Left kidney (tissue), 2 donors: ENCODE data around the gene IL15RA. TPM values are rescaled to one million over a fixed set of nuclear protein-coding genes. Genes with fewer than 3 reads are reported as not detected.
"Not testable (repeated sequence)": the region's sequence is repeated elsewhere in the genome, so short reads cannot be mapped to it uniquely, and the experiment has no call there.

Experiments used
- DNase-seq: peaks from one replicate; pipeline ENCODE4 v3.0.0-alpha.2; 2013
- polyA plus RNA-seq: library from polyadenylated mRNA; unstranded; fragments of 120-200 nt; gene quantifications from one replicate; pipeline ENCODE4 v1.2.1, GENCODE V29; 2013; ENCODE audit not compliant: insufficient read length

Gene IL15RA
- polyA plus RNA-seq, 1 donor = 1.8 TPM

DNA sequence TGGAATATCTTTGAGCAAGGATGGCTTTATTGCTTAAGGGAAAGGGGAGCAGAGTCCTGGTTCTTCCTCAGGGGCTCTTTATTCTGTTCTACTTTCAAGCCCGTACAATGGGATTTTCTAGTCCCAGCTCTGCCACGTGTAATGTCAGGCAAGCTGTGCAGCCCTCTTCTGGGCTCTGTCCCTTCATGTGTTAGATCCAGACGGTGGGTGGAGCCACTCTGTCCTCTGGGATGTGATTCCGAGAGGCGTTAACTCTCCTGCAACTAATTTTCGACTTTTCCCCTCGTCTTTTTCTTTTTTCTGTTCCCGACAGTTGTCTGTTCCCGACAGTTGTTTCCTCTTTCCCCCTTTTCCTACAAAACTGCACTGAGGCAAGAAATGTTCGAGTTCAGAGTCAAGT lies 52.5 kb downstream of the IL15RA start:
- DNase-seq = no peak

DNA sequence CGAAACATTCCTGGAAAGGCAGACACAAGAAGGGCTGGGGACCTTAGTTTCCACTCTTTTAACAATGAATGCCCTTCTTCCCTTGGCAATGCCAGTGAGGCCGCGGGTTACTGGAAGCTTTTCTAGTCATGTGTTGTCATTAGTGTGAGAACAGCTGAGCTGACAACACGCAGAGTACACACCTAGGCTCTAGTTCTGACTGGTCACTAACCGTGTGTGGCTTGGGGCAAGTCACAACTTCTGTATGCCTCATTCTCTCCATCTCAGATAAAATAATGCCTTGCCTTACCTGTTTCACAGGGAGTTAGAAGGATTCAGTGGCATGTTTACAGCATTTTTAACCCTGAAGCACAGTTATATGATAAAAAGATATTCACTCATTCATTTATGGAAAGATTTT lies 55.6 kb downstream of the IL15RA start:
- no peak for DNase-seq

DNA sequence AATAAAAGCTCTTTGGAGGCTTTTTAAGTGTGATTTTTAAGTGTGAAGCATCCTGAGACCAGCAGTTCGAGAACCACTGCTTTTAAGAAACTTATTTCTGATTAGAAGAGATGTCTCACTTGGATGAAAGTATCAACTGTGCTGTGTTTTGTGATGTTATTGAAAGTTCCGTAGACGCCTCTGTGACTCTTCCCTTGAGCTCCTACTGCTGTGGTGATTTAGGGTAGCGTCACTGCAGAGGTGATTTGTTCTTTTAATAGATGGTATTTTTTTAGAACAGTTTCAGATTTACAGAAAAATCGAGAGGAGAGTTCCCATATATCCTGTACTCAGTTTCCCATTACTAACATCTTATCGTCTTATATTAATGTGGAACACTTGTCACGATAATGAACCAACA lies 57.8 kb downstream of the IL15RA start:
- DNase-seq = no peak

DNA sequence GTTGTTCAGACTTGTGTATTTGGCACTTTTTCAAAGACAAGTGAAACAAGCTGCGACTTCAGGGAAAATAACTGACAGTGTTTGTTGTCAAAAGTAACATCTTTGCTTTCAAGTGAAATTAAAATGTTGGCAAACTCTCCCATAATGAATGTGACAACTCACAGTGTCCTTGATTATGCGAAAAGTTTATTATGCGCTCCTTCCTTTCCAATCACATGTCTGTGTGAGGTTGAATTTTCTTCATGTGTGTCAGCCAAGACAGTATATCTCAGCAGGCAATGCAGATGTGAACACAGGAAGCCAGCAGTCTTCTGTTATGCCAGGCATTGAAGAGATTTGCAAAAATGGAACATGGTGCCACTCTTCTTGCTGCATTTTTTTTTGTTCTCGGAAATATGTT lies 58.6 kb downstream of the IL15RA start:
- no peak for DNase-seq

- DNase-seq = no peak
Measured at GRCh38 chr10:5917305-5917704, 60.0 kb downstream of the IL15RA start.

DNA sequence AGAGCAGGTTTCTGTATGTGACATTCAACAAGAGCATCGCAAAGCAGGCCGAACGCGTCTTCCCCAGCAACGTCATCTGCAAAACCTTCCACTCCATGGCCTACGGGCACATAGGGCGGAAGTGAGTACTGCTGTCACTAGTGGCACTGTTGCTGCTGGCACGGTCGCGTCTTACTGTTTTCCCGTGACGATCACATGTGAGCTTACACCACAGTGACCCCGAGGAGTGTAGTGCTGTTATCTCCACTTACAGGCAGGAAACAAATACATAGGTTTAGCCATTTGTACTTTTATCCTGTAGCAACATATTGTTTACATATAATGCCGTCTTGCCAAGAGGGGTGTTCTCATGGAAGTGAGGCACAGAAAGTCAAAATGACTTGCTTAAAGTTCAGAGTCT lies 61.9 kb downstream of the IL15RA start:
- DNase-seq = no peak

DNA sequence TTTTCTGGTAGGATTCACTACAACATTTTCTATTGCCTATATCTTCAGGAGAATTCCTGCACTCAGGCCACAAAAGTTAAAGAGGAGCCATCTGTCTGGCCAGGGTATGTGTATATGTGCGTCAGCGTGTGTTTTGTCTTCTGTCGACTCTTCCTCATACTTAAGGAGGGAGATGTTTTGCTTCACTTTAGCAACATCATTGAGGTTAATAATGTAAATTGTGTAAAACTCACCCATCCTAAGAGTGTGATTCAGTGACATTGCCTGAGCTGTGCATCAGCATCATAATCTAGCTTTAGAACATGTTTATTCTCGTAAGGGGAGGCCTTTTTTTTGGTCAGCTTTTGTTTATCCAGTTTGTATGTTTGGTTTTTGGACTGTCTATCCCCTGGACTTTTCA lies 63.6 kb downstream of the IL15RA start:
- no peak for DNase-seq

GRCh38 chr10:5911670-5912069 lies 65.7 kb downstream of the IL15RA start:
- DNase-seq = no peak

DNA sequence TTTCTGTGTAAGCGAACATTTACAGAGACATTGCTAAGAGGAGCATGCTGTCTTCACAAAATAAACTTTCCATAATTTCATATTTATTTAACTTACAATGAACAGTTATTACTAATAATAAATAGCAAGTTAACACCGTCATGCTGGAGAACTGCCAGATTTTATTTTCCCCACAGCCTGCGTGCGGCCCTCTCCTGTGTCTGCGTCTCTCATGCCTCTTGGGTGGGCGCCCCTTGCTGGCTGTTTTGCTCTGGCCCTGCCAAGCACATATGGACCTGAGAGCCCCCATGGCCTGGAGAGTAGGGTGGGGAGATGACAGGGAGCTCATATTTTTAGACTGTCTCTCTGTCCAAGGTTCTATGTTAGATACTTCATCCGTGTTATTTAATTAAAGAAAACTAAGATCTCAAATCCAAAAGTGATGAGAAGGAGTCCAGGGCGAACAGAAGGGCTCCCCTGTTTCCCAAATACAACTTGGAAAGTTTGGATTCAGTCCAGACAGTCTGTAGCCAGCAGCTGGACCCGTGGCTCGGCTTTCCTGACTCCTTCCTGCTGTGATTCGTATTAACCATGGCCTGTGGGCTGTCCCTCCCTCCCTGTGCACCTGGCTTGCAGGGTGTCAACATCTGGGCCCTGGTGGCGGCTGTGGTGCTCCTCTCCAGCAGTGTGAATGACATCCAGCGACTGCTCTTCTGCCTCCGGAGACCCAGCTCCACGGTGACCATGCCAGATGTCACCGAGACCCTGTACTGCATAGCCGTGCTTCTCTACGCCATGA lies 66.8 kb downstream of the IL15RA start:
- no peak for DNase-seq

DNA sequence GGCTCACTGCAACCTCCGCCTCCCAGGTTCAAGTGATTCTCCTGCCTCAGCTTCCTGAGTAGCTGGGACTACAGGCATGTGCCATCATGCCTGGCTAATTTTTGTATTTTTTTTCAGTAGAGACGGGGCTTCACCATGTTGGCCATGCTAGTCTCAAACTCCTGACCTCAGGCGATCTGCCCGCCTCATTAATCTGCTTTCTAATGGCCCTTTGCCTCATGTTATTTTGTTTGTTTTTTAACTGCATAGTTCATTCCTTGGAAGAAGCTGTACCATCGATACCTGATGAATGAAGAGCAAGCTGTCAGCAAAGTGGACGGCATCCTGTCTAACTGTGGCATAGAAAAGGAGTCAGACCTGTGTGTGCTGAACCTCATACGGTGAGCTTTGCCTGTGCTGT lies 68.7 kb downstream of the IL15RA start:
- not testable (repeated sequence) for DNase-seq

DNA sequence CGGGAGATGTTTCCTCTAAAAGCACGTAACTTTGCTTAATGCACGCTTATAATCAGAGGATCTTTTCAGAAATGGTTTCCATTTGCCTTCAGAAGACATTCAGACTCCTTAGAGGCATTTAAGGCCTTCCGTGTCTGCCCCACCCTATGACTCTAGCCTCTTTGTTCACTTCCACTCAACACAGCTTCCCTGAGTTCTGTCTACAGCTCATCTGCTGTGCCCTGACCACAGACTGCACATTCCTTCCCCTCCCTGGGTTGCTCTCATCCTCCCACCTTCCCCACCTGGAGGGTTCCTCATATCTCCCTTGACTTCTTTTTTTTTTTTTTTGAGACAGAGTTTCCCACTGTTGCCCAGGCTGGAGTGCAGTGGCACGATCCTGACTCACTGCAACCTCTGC lies 70.7 kb downstream of the IL15RA start:
- DNase-seq = no peak

GRCh38 chr10:5905854-5906507 lies 71.4 kb downstream of the IL15RA start:
- no peak for DNase-seq

DNA sequence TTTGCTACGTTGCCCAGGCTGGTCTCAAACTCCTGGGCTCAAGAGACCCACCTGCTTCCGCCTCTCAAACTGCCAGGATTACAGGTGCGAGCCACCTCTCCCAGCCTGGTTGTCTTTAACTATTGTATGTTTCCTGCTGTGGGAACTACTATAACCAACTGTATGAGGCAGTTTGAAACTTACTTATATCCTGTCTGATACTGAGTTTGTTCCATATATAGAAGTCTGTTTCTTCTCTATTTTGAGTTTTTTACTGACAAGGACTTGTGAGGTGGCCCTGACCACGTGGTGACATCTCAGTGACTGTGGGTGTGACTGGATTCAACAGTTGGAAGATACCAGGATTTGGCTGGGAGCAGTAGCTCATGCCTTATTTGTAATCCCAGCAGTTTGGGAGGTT lies 73.1 kb downstream of the IL15RA start:
- DNase-seq = no peak

- DNase-seq = no peak
Measured at GRCh38 chr10:5903563-5903962, 73.8 kb downstream of the IL15RA start.

DNA sequence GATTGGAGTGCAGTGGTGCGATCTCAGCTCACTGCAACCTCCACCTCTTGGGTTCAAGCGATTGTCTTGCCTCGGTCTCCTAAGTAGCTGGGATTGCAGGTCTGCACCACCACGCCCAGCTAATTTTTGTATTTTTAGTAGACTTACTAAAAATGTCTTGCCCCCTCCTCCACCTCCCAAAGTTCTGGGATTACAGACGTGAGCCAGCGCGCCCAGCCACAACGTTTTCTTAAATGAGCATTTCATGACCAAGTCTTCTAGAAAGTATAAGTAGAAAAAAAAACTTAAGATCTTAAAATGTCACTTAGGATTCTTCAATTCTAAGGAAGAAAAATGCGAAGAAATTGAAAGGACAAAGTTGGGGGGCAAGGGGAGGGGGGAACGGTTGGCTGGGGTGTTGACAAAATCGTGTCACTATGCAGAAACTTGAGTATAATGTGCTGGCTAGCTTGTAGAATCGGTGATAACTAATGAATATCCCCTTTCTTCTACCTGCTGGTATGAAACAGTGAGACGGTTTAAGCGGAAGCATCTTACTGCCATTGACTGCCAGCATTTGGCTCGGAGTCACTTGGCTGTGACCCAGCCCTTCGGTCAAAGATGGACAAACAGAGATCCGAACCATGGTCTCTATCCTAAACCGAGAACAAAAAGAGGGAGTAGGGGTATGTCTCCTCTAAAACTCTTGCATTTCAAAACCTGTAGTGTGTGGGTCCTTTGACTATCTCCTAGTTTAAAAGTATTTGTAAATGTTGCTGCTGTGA lies 74.7 kb downstream of the IL15RA start:
- DNase-seq = no peak

Other genes with a start within 250 kb of the IL15RA start
- 336 TPM for gene GDI2, start 164.1 kb downstream of the IL15RA start, polyA plus RNA-seq
- 12.0 TPM for gene ANKRD16, start 87.7 kb downstream of the IL15RA start, polyA plus RNA-seq
- 87.3 TPM for gene FBH1, start 87.3 kb downstream of the IL15RA start, polyA plus RNA-seq
- gene IL2RA, start 84.8 kb upstream of the IL15RA start, polyA plus RNA-seq = 0.05 TPM
- 226 TPM for gene RBM17, start 111.5 kb upstream of the IL15RA start, polyA plus RNA-seq
- gene PFKFB3, start 225.4 kb upstream of the IL15RA start, polyA plus RNA-seq = 29.0 TPM